ENCODE data around the gene CC2D2A. TPM values are rescaled to one million over a fixed set of nuclear protein-coding genes. Genes with fewer than 3 reads are reported as not detected.

CC2D2A gene
- polyA plus RNA-seq, 1 donor from 2014 or later, result 8.6 TPM

DNA sequence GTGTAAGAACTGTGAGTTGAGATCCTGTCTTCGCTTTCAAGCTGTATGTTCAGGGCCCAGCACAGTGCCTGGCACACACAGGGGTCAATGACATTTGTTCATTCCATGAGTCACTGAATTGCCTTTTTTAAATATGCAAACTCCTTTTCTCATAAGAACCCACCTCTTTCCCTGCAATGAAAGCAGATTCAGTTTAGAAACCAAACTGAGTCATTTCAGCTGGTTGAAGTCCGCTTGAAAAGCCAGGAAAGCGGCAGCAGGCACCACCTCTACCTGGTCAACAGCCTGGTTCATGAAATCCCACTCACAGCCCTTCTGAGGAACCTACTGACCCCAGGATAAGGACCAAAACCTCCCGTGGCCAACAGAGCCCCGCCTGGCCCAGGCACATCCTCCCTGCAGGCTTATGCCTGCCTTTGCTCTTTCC lies 46.4 kb upstream of the CC2D2A start:
- no peak for TF ChIP-seq MXI1 (conservative IDR thresholded peaks at IDR 0.05; ENCODE audit: poor library complexity, severe bottlenecking)
- TF ChIP-seq POLR2AphosphoS5 (IDR thresholded peaks at IDR 0.05), result no peak
- no peak overlapping the region for H2AFZ ChIP-seq (ENCODE audit: low read depth, low read length)
- H3K4me3 ChIP-seq (ENCODE audit: low read length), result no peak overlapping the region
- no peaks in the 10 kb centered on the region for H3K79me2 ChIP-seq (replicated peaks; ENCODE audit: insufficient read depth, low read length)
- no peak overlapping the region for H3K27ac ChIP-seq (ENCODE audit: low read length)
- H3K4me2 ChIP-seq (ENCODE audit: low read length), result no peak overlapping the region
- no peak overlapping the region for H3K9ac ChIP-seq (ENCODE audit: low read length)
- no peaks in the 10 kb centered on the region for H3K9me2 ChIP-seq (ENCODE audit: insufficient read depth, low read length)
- H4K20me1 ChIP-seq (ENCODE audit: insufficient read depth), result no peaks in the 10 kb centered on the region
- no peaks in the 10 kb centered on the region for H3K27me3 ChIP-seq (ENCODE audit: insufficient read depth, low read depth, low read length)
- no peaks in the 10 kb centered on the region for H3K9me3 ChIP-seq (ENCODE audit: low read length)
- H3K36me3 ChIP-seq (ENCODE audit: insufficient read depth, low read length), result no peaks in the 10 kb centered on the region
- no peaks in the 10 kb centered on the region for H3F3A ChIP-seq (ENCODE audit: insufficient read depth, low read length, poor library complexity, severe bottlenecking)

- H4K20me1 ChIP-seq (ENCODE audit: insufficient read depth), result no peaks in the 10 kb centered on the region
- no peak overlapping the region for H2AFZ ChIP-seq (ENCODE audit: low read depth, low read length)
- TF ChIP-seq POLR2AphosphoS5 (IDR thresholded peaks at IDR 0.05) (no peak), EZH2 (IDR thresholded peaks at IDR 0.05; ENCODE audit: borderline replicate concordance, insufficient read depth, low read length, poor library complexity, severe bottlenecking) (no peak), TAF1 (IDR thresholded peaks at IDR 0.05; ENCODE audit: low read depth) (no peak), EP300 (conservative IDR thresholded peaks at IDR 0.05; ENCODE audit: poor library complexity, severe bottlenecking) (no peak), RAD21 (conservative IDR thresholded peaks at IDR 0.05) (no peak), MXI1 (conservative IDR thresholded peaks at IDR 0.05; ENCODE audit: poor library complexity, severe bottlenecking) (no peak), SMC3 (conservative IDR thresholded peaks at IDR 0.05; ENCODE audit: poor library complexity) (no peak)
- TF ChIP-seq, protein P1, sequence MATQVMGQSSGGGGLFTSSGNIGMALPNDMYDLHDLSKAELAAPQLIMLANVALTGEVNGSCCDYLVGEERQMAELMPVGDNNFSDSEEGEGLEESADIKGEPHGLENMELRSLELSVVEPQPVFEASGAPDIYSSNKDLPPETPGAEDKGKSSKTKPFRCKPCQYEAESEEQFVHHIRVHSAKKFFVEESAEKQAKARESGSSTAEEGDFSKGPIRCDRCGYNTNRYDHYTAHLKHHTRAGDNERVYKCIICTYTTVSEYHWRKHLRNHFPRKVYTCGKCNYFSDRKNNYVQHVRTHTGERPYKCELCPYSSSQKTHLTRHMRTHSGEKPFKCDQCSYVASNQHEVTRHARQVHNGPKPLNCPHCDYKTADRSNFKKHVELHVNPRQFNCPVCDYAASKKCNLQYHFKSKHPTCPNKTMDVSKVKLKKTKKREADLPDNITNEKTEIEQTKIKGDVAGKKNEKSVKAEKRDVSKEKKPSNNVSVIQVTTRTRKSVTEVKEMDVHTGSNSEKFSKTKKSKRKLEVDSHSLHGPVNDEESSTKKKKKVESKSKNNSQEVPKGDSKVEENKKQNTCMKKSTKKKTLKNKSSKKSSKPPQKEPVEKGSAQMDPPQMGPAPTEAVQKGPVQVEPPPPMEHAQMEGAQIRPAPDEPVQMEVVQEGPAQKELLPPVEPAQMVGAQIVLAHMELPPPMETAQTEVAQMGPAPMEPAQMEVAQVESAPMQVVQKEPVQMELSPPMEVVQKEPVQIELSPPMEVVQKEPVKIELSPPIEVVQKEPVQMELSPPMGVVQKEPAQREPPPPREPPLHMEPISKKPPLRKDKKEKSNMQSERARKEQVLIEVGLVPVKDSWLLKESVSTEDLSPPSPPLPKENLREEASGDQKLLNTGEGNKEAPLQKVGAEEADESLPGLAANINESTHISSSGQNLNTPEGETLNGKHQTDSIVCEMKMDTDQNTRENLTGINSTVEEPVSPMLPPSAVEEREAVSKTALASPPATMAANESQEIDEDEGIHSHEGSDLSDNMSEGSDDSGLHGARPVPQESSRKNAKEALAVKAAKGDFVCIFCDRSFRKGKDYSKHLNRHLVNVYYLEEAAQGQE (IDR thresholded peaks at IDR 0.05; ENCODE audit: borderline replicate concordance), result no peak
- TF ChIP-seq, protein P2, sequence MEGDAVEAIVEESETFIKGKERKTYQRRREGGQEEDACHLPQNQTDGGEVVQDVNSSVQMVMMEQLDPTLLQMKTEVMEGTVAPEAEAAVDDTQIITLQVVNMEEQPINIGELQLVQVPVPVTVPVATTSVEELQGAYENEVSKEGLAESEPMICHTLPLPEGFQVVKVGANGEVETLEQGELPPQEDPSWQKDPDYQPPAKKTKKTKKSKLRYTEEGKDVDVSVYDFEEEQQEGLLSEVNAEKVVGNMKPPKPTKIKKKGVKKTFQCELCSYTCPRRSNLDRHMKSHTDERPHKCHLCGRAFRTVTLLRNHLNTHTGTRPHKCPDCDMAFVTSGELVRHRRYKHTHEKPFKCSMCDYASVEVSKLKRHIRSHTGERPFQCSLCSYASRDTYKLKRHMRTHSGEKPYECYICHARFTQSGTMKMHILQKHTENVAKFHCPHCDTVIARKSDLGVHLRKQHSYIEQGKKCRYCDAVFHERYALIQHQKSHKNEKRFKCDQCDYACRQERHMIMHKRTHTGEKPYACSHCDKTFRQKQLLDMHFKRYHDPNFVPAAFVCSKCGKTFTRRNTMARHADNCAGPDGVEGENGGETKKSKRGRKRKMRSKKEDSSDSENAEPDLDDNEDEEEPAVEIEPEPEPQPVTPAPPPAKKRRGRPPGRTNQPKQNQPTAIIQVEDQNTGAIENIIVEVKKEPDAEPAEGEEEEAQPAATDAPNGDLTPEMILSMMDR (IDR thresholded peaks at IDR 0.05; ENCODE audit: poor library complexity, severe bottlenecking), result no peak
- H3K79me2 ChIP-seq (replicated peaks; ENCODE audit: insufficient read depth, low read length), result no peaks in the 10 kb centered on the region
- H3K9me3 ChIP-seq (ENCODE audit: low read length), result no peaks in the 10 kb centered on the region
- H3K27ac ChIP-seq (ENCODE audit: low read length), result no peak overlapping the region
- H3K9ac ChIP-seq (ENCODE audit: low read length), result no peak overlapping the region
- no peaks in the 10 kb centered on the region for H3F3A ChIP-seq (ENCODE audit: insufficient read depth, low read length, poor library complexity, severe bottlenecking)
- H3K36me3 ChIP-seq (ENCODE audit: insufficient read depth, low read length), result no peaks in the 10 kb centered on the region
- H3K27me3 ChIP-seq (ENCODE audit: insufficient read depth, low read depth, low read length), result no peaks in the 10 kb centered on the region
- no peak overlapping the region for H3K4me2 ChIP-seq (ENCODE audit: low read length)
- H3K9me2 ChIP-seq (ENCODE audit: insufficient read depth, low read length), result no peaks in the 10 kb centered on the region
- H3K4me3 ChIP-seq (ENCODE audit: low read length), result no peak overlapping the region
Measured at GRCh38 chr4:15425520-15425919, 44.2 kb upstream of the CC2D2A start.

- Histone ChIP-seq H3K36me3 (ENCODE audit: insufficient read depth, low read length) (no peaks in the 10 kb centered on the region), H3F3A (ENCODE audit: insufficient read depth, low read length, poor library complexity, severe bottlenecking) (no peaks in the 10 kb centered on the region), H3K27ac (ENCODE audit: low read length) (peak overlapping the region; percentile 34), H2AFZ (ENCODE audit: low read depth, low read length) (peak overlapping the region; percentile 10), H3K4me2 (ENCODE audit: low read length) (no peak overlapping the region), H3K9me3 (ENCODE audit: low read length) (no peaks in the 10 kb centered on the region), H3K27me3 (ENCODE audit: insufficient read depth, low read depth, low read length) (no peaks in the 10 kb centered on the region), H3K9ac (ENCODE audit: low read length) (peak overlapping the region; percentile 1), H3K9me2 (ENCODE audit: insufficient read depth, low read length) (no peaks in the 10 kb centered on the region), H4K20me1 (ENCODE audit: insufficient read depth) (no peaks in the 10 kb centered on the region), H3K79me2 (replicated peaks; ENCODE audit: insufficient read depth, low read length) (no peaks in the 10 kb centered on the region), H3K4me3 (ENCODE audit: low read length) (no peak overlapping the region)
- peak; percentile 47 for TF ChIP-seq EP300 (conservative IDR thresholded peaks at IDR 0.05; ENCODE audit: poor library complexity, severe bottlenecking)
- no peak for TF ChIP-seq RAD21 (conservative IDR thresholded peaks at IDR 0.05)
Measured at GRCh38 chr4:15427161-15427560, 42.5 kb upstream of the CC2D2A start.

All from neural cell (in vitro differentiated cells).